Measurements from ENCODE around the gene PCBD1.

GRCh38 chr10:70843776-70844489 lies 44.4 kb downstream of the PCBD1 start:
- TF ChIP-seq CTCF (IDR thresholded peaks at IDR 0.05; ENCODE audit: borderline replicate concordance, extremely low read depth, low read length, poor library complexity, severe bottlenecking): no peak
- no peak for TF ChIP-seq EZH2 (IDR thresholded peaks at IDR 0.05; ENCODE audit: borderline replicate concordance, low read depth, low read length, severe bottlenecking)

Measured in DND-41 (cell line).